Testis (tissue), 3 donors: ENCODE measurements around the gene GYG2. TPM values are rescaled to one million over a fixed set of nuclear protein-coding genes. Genes with fewer than 3 reads are reported as not detected.
A peak's percentile ranks its signal among the peaks of the same experiment; 100 is the strongest.
"Not testable (repeated sequence)": the region's sequence is repeated elsewhere in the genome, so short reads cannot be mapped to it uniquely, and the experiment has no call there.

ENCODE experiments used
- DNase-seq: peaks from one replicate; pipeline ENCODE4 v3.0.0-alpha.2; 2019
- H3K27ac ChIP-seq, 2 donors: fragments of 200-600 bp; sonication (generic); one replicate each; pipeline ENCODE4 v1.5.1; 2019
- H3K27me3 ChIP-seq: fragments of 200-600 bp; sonication (generic); one replicate; pipeline ENCODE4 v1.5.1; 2019
- H3K36me3 ChIP-seq: fragments of 200-600 bp; sonication (generic); one replicate; pipeline ENCODE4 v1.5.1; 2017; ENCODE audit warnings: low read depth; ENCODE audit errors: missing control alignments
- H3K4me1 ChIP-seq: fragments of 200-600 bp; sonication (generic); one replicate; pipeline ENCODE4 v1.5.1; 2019
- H3K4me3 ChIP-seq, 2 donors: fragments of 200-600 bp; sonication (generic); one replicate each; pipeline ENCODE4 v1.5.1; 2017 to 2019
- H3K9me3 ChIP-seq: fragments of 200-600 bp; sonication (generic); one replicate; pipeline ENCODE4 v1.5.1; 2017
- CTCF ChIP-seq, 3 experiments: fragments of 450-650 bp in 2 of 3; fragments of 200-600 bp in 1 of 3; sonication (generic) in 1 of 3; IDR thresholded peaks; one replicate each; pipeline ENCODE4 v1.5.1; 2016 to 2019; ENCODE audit warnings: antibody characterized with exemption in 3 of 3, mild to moderate bottlenecking in 2 of 3, moderate library complexity in 1 of 3
- POLR2A ChIP-seq: fragments of 450-650 bp; IDR thresholded peaks from one replicate; pipeline ENCODE4 v1.6.1; 2017; ENCODE audit warnings: antibody characterized with exemption, mild to moderate bottlenecking, moderate library complexity
- WGBS, 2 donors: methylation state at CpG; one replicate each; pipeline ENCODE4 v1.1.5; 2018; 5-methylcytosine and 5-hydroxymethylcytosine counted together
- intact Hi-C: fragments of 100-400 bp; cut with DNase I; formaldehyde crosslinking; loops from one replicate; pipeline ENCODE4 v1.15.1; 2023; ENCODE audit warnings: low total_unique reads
- polyA plus RNA-seq: library from polyadenylated mRNA; stranded (reverse); fragments of 350-450 nt; fragmentation: Illumina TruSeq; extraction: RNeasy Lipid Tissue Mini Kit (QIAGEN cat#74804); gene quantifications from one replicate; pipeline ENCODE4 v1.2.3, GENCODE V29; 2014; ENCODE audit warnings: low read depth, low replicate concordance; ENCODE audit not compliant: insufficient read depth
- total RNA-seq, 2 donors: library from RNA; depleted of rRNA; stranded (reverse); fragments of >200 nt; gene quantifications; one replicate each; pipeline ENCODE4 v1.2.3, GENCODE V29; 2016

Gene GYG2
- total and polyA plus RNA-seq, 3 donors from 2014 or later: 2.2 to 2.6 (median 2.4) TPM

GRCh38 chrX:2924151-2924550, 95.4 kb downstream of the GYG2 start:
- H3K36me3 ChIP-seq: no peaks in the 10 kb centered on the region
- no peak overlapping the region for H3K27ac ChIP-seq
- no peaks in the 10 kb centered on the region for H3K27me3 ChIP-seq
- TF ChIP-seq CTCF (IDR thresholded peaks at IDR 0.05): no peak
- no peak for TF ChIP-seq POLR2A
- no peaks in the 10 kb centered on the region for H3K4me1 ChIP-seq
- no peak overlapping the region for H3K4me3 ChIP-seq
- DNase-seq: no peak
- no peaks in the 10 kb centered on the region for H3K9me3 ChIP-seq
- WGBS, 2 donors: 93% methylated on average over 8 of the region's 9 CpGs; no CpG with 5 or more reads in 1 of the 2 donors
- intact Hi-C loops: no loop called here

- intact Hi-C loops, H3K27ac ChIP-seq, DNase-seq, H3K27me3 ChIP-seq, H3K36me3 ChIP-seq, H3K4me1 ChIP-seq, H3K9me3 ChIP-seq, H3K4me3 ChIP-seq: not testable (repeated sequence)
- 52 to 71% methylated on average over 3 to 4 of the region's 4 CpGs for WGBS, 2 donors
Observed at GRCh38 chrX:2926255-2926654, 97.5 kb downstream of the GYG2 start.

GRCh38 chrX:2926664-2927275, 98.0 kb downstream of the GYG2 start:
- H3K27me3 ChIP-seq: no peaks in the 10 kb centered on the region
- H3K4me1 ChIP-seq: no peaks in the 10 kb centered on the region
- no peaks in the 10 kb centered on the region for H3K36me3 ChIP-seq
- 81 to 85% methylated on average over 8 to 15 of the region's 15 CpGs for WGBS, 2 donors
- H3K27ac ChIP-seq: no peak overlapping the region
- intact Hi-C loops: no loop called here
- H3K9me3 ChIP-seq: no peaks in the 10 kb centered on the region
- TF ChIP-seq POLR2A: no peak
- no peak for TF ChIP-seq CTCF (IDR thresholded peaks at IDR 0.05)
- no peak for DNase-seq
- H3K4me3 ChIP-seq: no peak overlapping the region

- WGBS, 2 donors: 0% methylated on average over 3 to 10 of the region's 27 CpGs
- intact Hi-C loops: no loop called here
- H3K27ac ChIP-seq: peak overlapping the region; percentile 65 to 90
- H3K36me3 ChIP-seq: no peaks in the 10 kb centered on the region
- peak overlapping the region; percentile 60 to 70 for H3K4me3 ChIP-seq
- TF ChIP-seq CTCF (IDR thresholded peaks at IDR 0.05): no peak
- TF ChIP-seq POLR2A: no peak
- no peaks in the 10 kb centered on the region for H3K9me3 ChIP-seq
- H3K27me3 ChIP-seq: no peaks in the 10 kb centered on the region
- no peaks in the 10 kb centered on the region for H3K4me1 ChIP-seq
- peak; percentile 54 for DNase-seq
Observed at GRCh38 chrX:2928191-2928582, 99.5 kb downstream of the GYG2 start.

- intact Hi-C loops: no loop called here
Observed at GRCh38 chrX:2928583-2929434, 100.1 kb downstream of the GYG2 start, which contains the start of gene ARSD. ARSD (minus strand) TSS chrX:2929339; CDS start chrX:2929275, 64 bp downstream.

More at GRCh38 chrX:2928583-2929434, 100.1 kb downstream of the GYG2 start, which contains the start of gene ARSD:
- TF ChIP-seq CTCF (IDR thresholded peaks at IDR 0.05) (no peak), POLR2A (peak; percentile 21)
- peak within 1 kb of the TSS; percentile 60 to 70 for H3K4me3 ChIP-seq
- H3K4me1 ChIP-seq: no peaks in the 10 kb centered on the region
- no peaks in the 10 kb centered on the region for H3K9me3 ChIP-seq
- 0% methylated on average over 1 to 29 of the region's 84 CpGs for WGBS, 2 donors
- no peaks in the 10 kb centered on the region for H3K27me3 ChIP-seq
- peak within 1 kb of the TSS; percentile 65 to 90 for H3K27ac ChIP-seq
- no peaks in the 10 kb centered on the region for H3K36me3 ChIP-seq
- DNase-seq: peak; percentile 92
